Measurements from ENCODE around the gene GNMT. TPM values are rescaled to one million over a fixed set of nuclear protein-coding genes. Genes with fewer than 3 reads are reported as not detected.

Gene GNMT
- total RNA-seq, 1 donor from 2014 or later = 0.54 TPM

DNA sequence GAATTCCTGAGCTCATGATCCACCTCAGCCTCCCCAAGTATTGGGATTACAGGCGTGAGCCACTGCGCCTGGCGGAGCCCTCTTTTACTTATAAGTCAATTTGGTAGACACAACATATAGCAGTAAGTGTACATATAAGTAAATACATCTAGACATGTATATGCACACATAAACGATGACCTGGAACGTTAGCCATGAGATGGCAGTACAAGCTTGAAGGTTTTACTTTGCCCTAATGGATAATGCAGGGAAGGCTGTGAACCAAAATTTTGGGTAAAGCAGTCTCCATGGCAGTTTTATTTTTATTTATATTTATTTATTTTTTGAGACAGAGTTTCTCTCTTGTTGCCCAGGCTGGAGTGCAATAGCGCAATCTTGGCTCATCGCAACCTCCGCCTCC is 2.4 kb upstream of the GNMT start:
- Mint-ChIP-seq H3K4me3 (ENCODE audit: unreplicated experiment) (no peak overlapping the region), H3K27ac (ENCODE audit: unreplicated experiment) (no peak overlapping the region), H3K36me3 (ENCODE audit: unreplicated experiment) (peaks cover 5% of the 10 kb centered on the region), H3K9me3 (ENCODE audit: unreplicated experiment) (no peaks in the 10 kb centered on the region), H3K27me3 (ENCODE audit: unreplicated experiment) (peaks cover 14% of the 10 kb centered on the region), H3K4me1 (ENCODE audit: low read depth, unreplicated experiment) (peaks cover 9% of the 10 kb centered on the region)
- DNase-seq = no peak
- TF ChIP-seq, protein P1, sequence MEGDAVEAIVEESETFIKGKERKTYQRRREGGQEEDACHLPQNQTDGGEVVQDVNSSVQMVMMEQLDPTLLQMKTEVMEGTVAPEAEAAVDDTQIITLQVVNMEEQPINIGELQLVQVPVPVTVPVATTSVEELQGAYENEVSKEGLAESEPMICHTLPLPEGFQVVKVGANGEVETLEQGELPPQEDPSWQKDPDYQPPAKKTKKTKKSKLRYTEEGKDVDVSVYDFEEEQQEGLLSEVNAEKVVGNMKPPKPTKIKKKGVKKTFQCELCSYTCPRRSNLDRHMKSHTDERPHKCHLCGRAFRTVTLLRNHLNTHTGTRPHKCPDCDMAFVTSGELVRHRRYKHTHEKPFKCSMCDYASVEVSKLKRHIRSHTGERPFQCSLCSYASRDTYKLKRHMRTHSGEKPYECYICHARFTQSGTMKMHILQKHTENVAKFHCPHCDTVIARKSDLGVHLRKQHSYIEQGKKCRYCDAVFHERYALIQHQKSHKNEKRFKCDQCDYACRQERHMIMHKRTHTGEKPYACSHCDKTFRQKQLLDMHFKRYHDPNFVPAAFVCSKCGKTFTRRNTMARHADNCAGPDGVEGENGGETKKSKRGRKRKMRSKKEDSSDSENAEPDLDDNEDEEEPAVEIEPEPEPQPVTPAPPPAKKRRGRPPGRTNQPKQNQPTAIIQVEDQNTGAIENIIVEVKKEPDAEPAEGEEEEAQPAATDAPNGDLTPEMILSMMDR (IDR thresholded peaks at IDR 0.05; ENCODE audit: partially characterized antibody, unreplicated experiment) = no peak

DNA sequence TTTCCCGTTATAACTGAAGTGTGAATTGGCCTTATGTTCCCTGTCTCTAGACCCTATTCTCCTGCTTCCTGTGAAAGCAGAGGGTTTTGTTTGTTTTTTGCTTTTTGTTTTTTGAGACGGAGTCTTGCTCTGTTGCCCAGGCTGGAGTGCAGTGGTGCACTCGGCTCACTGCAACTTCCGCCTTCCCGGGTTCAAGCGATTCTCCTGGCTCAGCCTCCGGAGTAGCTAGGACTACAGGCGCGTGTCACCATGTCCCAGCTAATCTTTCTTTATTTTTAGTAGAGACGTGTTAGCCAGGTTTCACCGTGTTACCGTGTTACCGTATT is 674 bp upstream of the GNMT start:
- TF ChIP-seq, protein P1 (IDR thresholded peaks at IDR 0.05; ENCODE audit: partially characterized antibody, unreplicated experiment) = no peak
- Mint-ChIP-seq H3K27ac (ENCODE audit: unreplicated experiment) (no peak overlapping the region), H3K4me3 (ENCODE audit: unreplicated experiment) (peak overlapping the region; percentile 71), H3K4me1 (ENCODE audit: low read depth, unreplicated experiment) (peaks cover 9% of the 10 kb centered on the region), H3K36me3 (ENCODE audit: unreplicated experiment) (peaks cover 5% of the 10 kb centered on the region), H3K9me3 (ENCODE audit: unreplicated experiment) (no peaks in the 10 kb centered on the region), H3K27me3 (ENCODE audit: unreplicated experiment) (peaks cover 14% of the 10 kb centered on the region)
- no peak for DNase-seq

DNA sequence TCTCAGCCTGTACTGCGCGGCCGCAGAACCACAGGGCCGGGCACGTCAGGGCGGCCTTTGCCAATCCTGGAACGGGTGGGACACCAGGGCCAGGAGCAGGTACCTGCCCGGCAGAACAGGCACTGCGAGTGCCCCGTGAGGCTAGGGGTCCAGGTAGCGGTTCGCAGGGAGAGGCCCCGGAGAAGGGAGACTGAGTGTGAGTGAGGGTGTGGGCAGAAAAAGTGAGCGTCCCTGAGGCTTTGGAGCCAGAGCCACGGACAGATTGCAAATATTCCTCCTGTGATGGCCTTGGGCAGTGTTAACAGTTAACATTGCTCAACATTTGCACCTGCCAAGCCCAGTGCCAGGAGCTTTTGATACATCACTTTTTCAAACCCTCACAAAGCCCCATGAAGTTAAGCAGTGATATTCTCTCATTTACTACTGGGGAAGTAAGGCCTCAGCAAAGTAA is 491 bp downstream of the GNMT start:
- Mint-ChIP-seq H3K4me1 (ENCODE audit: low read depth, unreplicated experiment) (peaks cover 9% of the 10 kb centered on the region), H3K27ac (ENCODE audit: unreplicated experiment) (no peak overlapping the region), H3K27me3 (ENCODE audit: unreplicated experiment) (peaks cover 16% of the 10 kb centered on the region), H3K4me3 (ENCODE audit: unreplicated experiment) (peak overlapping the region; percentile 42), H3K9me3 (ENCODE audit: unreplicated experiment) (no peaks in the 10 kb centered on the region), H3K36me3 (ENCODE audit: unreplicated experiment) (peaks cover 5% of the 10 kb centered on the region)
- DNase-seq = no peak
- TF ChIP-seq, protein P1 (IDR thresholded peaks at IDR 0.05; ENCODE audit: partially characterized antibody, unreplicated experiment) = no peak

DNA sequence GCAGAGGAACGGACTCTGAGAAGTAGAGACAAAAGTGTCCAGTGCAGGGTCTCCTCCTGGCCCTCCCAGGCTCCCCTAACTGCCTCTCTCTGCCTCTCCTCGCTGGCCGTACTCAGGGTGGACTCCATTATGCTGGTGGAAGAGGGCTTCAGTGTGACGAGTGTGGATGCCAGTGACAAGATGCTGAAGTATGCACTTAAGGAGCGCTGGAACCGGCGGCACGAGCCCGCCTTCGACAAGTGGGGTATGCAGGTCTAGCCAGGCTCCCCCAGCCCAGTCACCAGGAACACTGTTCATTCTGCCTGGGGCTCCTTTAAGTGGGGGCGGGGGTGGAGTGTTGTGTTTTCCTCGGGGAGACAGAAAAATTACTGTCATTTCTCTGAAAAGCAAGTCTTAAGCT is 1.5 kb downstream of the GNMT start:
- TF ChIP-seq, protein P1 (IDR thresholded peaks at IDR 0.05; ENCODE audit: partially characterized antibody, unreplicated experiment) = no peak
- Mint-ChIP-seq H3K36me3 (ENCODE audit: unreplicated experiment) (peaks cover 5% of the 10 kb centered on the region), H3K27me3 (ENCODE audit: unreplicated experiment) (peaks cover 16% of the 10 kb centered on the region), H3K4me3 (ENCODE audit: unreplicated experiment) (peak overlapping the region; percentile 61), H3K4me1 (ENCODE audit: low read depth, unreplicated experiment) (peaks cover 9% of the 10 kb centered on the region), H3K9me3 (ENCODE audit: unreplicated experiment) (no peaks in the 10 kb centered on the region), H3K27ac (ENCODE audit: unreplicated experiment) (no peak overlapping the region)
- no peak for DNase-seq

DNA sequence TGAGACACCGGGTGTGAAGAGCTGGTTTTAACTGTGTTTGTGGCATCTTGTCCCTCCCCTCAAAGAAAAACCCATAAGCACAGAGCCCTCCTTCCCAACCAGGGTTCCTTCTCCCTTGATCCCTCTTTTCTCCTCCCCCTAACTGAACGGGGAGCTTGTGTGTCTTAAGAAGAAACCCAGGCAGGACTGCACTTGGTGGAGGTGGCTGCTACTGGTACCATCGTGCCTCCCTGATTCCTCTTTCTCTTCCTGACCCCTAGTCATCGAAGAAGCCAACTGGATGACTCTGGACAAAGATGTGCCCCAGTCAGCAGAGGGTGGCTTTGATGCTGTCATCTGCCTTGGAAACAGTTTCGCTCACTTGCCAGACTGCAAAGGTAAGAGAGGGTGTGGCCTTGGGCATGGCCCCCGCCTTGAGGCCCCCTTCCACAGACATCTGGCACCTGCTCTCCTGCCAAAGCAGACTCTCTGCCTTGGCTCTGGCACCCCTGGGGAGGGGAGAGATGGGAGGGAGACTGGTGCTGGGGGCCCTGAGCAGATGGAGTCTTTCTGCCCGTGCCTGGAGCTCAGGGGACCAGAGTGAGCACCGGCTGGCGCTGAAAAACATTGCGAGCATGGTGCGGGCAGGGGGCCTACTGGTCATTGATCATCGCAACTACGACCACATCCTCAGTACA is 2.1 kb downstream of the GNMT start:
- Mint-ChIP-seq H3K4me1 (ENCODE audit: low read depth, unreplicated experiment) (peaks cover 9% of the 10 kb centered on the region), H3K4me3 (ENCODE audit: unreplicated experiment) (peak overlapping the region; percentile 43), H3K27ac (ENCODE audit: unreplicated experiment) (no peak overlapping the region), H3K36me3 (ENCODE audit: unreplicated experiment) (peaks cover 5% of the 10 kb centered on the region), H3K9me3 (ENCODE audit: unreplicated experiment) (no peaks in the 10 kb centered on the region), H3K27me3 (ENCODE audit: unreplicated experiment) (peaks cover 16% of the 10 kb centered on the region)
- no peak for DNase-seq
- TF ChIP-seq, protein P1 (IDR thresholded peaks at IDR 0.05; ENCODE audit: partially characterized antibody, unreplicated experiment) = no peak

Measured in glutamatergic neuron (in vitro differentiated cells).